Adipocyte (in vitro differentiated cells): ENCODE measurements around the gene PARVB.

ENCODE experiments used
- DNase-seq: peaks from one replicate; pipeline ENCODE4 v3.0.0-alpha.2; 2015; ENCODE audit warnings: low read depth
- H3K27me3 ChIP-seq: replicated peaks from 2 replicates; pipeline ENCODE4 v1.7.0; 2013; ENCODE audit warnings: mild to moderate bottlenecking, low read length, moderate library complexity; ENCODE audit not compliant: control insufficient read depth, insufficient read depth
- H3K36me3 ChIP-seq: 2 replicates; pipeline ENCODE4 v1.7.0; 2013; ENCODE audit warnings: low read length, mild to moderate bottlenecking, moderate library complexity; ENCODE audit not compliant: control insufficient read depth, insufficient read depth, severe bottlenecking
- H3K4me1 ChIP-seq: 2 replicates; pipeline ENCODE4 v1.7.0; 2013; ENCODE audit warnings: mild to moderate bottlenecking, low read length, moderate library complexity; ENCODE audit not compliant: control insufficient read depth, insufficient read depth
- H3K4me3 ChIP-seq: 2 replicates; pipeline ENCODE4 v1.7.0; 2013; ENCODE audit warnings: mild to moderate bottlenecking, low read length, moderate library complexity
- H3K9ac ChIP-seq: 2 replicates; pipeline ENCODE4 v1.7.0; 2013; ENCODE audit warnings: mild to moderate bottlenecking, low read length, moderate library complexity
- H3K9me3 ChIP-seq: 2 replicates; pipeline ENCODE4 v1.7.0; 2013; ENCODE audit warnings: mild to moderate bottlenecking, low read length, moderate library complexity; ENCODE audit not compliant: control insufficient read depth

The PARVB gene

DNA sequence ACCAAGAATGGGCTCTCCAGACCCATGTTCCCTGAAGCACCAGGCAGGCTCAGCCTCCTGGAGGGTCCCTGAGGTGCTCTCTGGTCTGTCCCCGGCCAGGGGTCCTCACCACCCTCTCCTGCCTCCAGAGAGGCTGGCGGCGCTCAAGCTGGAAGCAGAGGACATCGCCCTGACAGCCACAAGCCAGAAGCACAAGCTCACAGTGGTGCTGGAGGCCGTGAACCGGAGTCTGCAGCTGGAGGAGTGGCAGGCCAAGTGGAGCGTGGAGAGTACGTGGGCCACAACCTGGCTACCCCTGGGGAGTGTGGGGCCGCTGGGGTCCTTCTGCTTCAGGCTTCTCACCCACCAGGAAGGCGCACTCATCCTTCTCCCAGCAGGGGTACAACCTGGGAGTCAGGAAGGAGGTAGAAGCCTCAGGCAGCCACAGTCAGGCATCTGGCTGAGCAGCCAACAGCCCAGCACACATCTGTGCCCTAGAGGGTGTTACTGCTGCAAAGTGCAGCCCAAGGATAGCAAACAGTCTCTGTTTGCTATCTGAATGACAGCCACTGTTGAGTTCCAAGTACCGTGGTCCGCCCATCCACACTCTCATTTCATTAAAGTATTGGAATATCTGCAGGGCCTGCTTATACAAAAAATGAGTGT is 165.0 kb downstream of the PARVB start:
- Histone ChIP-seq H3K36me3 (no peaks in the 10 kb centered on the region), H3K27me3 (peaks cover 31% of the 10 kb centered on the region), H3K9me3 (no peaks in the 10 kb centered on the region), H3K9ac (no peak overlapping the region), H3K4me3 (no peak overlapping the region), H3K4me1 (peaks cover 5% of the 10 kb centered on the region)
- DNase-seq = no peak

DNA sequence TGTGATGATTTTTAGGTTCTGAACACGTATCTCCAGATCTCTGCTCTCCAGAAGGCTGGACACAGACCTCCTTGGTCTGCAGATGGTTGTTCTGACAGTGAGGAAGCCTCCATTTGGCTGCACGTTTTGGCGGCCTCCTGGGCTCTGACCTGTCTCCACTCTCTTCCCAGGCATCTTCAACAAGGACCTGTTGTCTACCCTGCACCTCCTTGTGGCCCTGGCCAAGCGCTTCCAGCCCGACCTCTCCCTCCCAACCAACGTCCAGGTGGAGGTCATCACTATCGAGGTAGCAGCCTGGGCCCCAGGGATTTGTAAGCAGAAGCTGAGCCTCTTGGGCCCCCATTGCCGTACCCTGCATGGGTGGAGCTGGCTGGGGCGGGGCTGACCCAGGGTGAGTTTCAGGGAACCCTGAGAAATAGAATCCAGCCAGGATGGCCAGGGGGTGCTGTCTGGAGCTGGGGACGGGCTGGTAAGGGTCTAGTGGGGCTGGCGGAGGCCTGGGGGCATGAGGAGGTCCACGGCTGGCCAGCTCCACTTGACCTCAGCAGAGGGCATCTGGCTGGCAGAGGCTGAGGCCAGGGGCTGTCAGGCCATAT is 166.4 kb downstream of the PARVB start:
- Histone ChIP-seq H3K36me3 (no peaks in the 10 kb centered on the region), H3K4me3 (no peak overlapping the region), H3K4me1 (peaks cover 5% of the 10 kb centered on the region), H3K27me3 (peaks cover 43% of the 10 kb centered on the region), H3K9ac (no peak overlapping the region), H3K9me3 (no peaks in the 10 kb centered on the region)
- DNase-seq = no peak

DNA sequence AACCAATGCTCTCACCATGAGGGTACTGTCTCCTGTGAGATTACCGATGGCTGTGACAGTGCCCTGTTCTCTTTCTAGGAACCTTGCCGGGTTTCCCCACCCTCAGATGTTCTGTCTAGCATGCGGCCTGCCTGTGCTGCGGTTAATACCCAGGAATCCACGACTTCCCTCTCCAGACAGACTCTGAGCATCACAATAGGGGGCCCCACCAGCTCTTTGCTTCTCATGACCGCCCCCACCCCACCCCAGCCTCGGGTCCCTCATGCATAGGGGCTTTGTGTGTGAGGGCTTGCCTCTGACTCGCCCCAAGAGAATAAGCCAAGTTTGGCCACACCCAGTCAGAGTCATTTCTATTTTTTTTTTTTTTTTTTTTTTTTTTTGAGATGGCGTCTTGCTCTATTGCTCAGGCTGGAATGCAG is 166.9 kb downstream of the PARVB start:
- H3K9me3 ChIP-seq = no peaks in the 10 kb centered on the region
- no peaks in the 10 kb centered on the region for H3K36me3 ChIP-seq
- peaks cover 49% of the 10 kb centered on the region for H3K27me3 ChIP-seq
- peak; percentile 13 for DNase-seq
- no peak overlapping the region for H3K4me3 ChIP-seq
- H3K9ac ChIP-seq = no peak overlapping the region
- H3K4me1 ChIP-seq = peaks cover 5% of the 10 kb centered on the region

DNA sequence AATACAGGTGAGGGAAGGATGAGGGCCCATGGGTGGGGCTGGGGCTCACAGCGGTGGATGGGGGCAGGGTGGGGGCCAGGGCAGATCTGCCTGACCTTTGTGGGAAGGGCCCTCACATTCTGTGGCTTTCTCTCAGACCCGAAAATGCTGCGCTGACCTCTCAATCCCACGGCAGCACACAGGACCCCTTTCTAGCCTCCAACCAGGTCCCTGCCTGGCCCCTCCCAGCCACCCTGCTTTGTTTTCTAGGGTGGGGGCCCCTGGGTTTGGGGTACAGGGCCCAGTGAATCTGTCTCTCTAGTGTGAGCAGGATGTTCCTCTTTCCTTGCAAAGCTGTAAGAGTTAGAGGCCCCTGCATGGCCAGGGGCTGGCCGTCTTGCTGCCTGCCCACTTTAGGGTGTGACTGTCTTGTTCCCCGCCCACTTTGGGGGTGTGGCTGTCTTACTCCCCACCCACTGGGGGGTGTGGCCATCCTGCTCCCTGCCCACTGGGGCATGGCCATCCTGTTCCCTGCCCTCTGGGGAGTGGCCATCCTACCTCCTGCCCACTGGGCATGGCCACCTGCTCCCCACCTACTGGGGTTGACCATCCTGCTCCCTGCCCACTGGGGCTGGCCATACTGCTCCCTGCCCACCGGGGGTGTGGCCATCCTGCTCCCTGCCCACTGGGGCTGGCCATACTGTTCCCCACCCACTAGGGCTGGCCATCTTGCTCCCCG is 168.2 kb downstream of the PARVB start:
- H3K4me1 ChIP-seq = peaks cover 5% of the 10 kb centered on the region
- H3K27me3 ChIP-seq = peaks cover 53% of the 10 kb centered on the region
- no peak overlapping the region for H3K4me3 ChIP-seq
- no peak for DNase-seq
- H3K9ac ChIP-seq = no peak overlapping the region
- H3K9me3 ChIP-seq = no peaks in the 10 kb centered on the region
- H3K36me3 ChIP-seq = no peaks in the 10 kb centered on the region

DNA sequence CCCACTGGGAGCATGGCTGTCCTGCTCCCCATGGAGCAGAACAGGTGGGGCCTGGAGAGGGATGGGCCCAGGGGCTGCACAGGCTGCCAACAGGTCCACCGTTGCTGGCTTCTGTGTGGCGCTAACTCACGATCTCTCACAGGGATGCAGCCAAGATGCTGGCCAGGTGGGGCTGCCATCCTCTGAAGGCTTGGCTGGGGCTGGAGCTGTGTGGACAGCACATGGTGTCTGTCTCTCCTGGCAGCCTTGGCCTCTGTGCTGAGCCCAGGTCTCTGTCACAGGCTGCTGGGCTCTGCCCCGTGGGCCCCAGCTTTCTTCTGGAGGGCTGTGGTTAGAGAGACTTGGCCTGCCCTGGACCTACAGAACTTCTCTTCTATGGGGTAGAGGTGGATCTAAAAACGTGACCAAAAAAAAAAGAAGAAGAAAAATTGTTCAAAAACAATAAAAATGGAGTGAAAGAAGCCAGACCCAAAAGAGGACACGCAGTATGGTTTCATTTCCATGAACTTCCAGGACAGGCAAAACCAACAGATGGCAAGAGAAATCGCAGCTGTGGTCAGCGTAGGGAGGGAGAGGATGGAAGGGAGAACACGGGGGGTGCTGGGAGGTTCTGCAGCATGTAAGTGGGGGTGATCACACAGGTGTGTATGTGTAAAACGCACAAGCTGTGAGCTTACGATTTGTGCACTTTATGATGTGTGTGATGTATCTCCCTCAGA is 168.9 kb downstream of the PARVB start:
- Histone ChIP-seq H3K4me1 (peaks cover 5% of the 10 kb centered on the region), H3K36me3 (no peaks in the 10 kb centered on the region), H3K4me3 (no peak overlapping the region), H3K27me3 (peaks cover 59% of the 10 kb centered on the region), H3K9me3 (no peaks in the 10 kb centered on the region), H3K9ac (no peak overlapping the region)
- no peak for DNase-seq

DNA sequence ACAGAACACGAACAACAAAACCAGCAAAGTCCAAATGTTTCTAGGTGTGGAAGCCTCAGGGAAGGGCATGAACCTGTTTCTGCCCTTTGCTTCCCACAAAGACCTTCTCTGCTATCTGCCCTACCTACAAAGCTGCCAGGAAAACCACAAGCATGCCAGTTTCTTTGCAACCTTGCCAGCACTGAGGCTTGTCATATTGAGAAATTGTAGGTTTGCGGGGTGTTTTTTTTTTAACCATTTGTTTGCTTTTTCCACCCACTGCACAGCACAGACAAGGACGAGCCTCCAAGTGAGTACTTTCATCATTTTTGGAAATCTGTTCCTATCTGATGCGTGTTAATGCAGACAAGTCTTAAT is 169.4 kb downstream of the PARVB start:
- no peak overlapping the region for H3K9ac ChIP-seq
- peaks cover 5% of the 10 kb centered on the region for H3K4me1 ChIP-seq
- H3K9me3 ChIP-seq = no peaks in the 10 kb centered on the region
- no peak overlapping the region for H3K4me3 ChIP-seq
- H3K36me3 ChIP-seq = no peaks in the 10 kb centered on the region
- no peak for DNase-seq
- H3K27me3 ChIP-seq = peaks cover 60% of the 10 kb centered on the region

DNA sequence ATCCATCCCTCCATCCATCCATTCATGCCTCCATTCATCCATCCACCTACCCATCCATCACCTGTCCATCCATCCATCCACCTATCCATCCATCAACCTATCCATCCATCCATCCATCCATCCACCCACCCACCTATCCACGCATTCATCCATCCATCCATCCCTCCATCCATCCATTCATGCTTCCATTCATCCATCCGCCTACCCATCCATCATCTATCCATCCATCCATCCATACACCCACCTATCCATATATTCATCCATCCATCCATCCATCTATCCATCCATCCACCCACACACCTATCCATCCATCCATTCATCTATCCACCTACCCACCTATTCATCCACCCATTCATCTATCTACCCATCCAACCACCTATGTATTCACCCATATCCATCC is 170.5 kb downstream of the PARVB start:
- Histone ChIP-seq H3K9ac (no peak overlapping the region), H3K27me3 (peaks cover 61% of the 10 kb centered on the region), H3K4me1 (peaks cover 5% of the 10 kb centered on the region), H3K9me3 (no peaks in the 10 kb centered on the region), H3K36me3 (no peaks in the 10 kb centered on the region), H3K4me3 (no peak overlapping the region)
- DNase-seq = no peak

DNA sequence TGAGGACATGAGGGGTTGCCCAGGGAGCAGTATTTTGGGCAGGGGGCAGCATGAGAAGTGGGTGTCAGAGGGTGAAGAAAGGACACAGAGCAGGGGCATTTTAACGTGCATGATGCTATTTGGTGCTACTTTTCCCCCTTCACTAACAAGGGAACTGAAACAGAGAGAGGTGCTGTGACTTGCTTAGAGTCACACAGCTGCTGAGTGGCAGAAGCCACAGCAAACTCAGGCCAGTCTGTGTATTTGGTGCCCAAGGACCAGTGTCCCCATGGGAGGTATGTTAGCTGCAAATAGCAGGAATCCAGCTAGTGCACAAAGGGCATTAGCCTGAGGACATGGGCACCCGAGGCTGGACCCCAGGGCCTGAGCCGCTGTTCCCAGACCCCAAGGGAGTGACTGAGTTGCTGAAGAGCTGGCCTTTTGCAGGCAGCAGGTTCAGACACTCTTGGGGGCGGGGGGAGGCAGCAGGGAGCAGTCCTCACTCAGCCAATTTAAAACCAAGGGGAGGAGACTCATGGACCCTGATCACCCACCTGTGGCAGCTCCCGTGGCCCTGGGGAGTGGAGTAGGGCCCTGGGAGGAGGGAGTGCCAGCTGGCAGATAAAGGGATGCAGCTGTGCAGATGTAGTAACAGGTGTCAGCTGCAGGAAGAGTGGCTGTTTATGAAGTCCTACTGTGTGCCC is 171.2 kb downstream of the PARVB start:
- Histone ChIP-seq H3K27me3 (peaks cover 64% of the 10 kb centered on the region), H3K9me3 (no peaks in the 10 kb centered on the region), H3K4me3 (no peak overlapping the region), H3K9ac (no peak overlapping the region), H3K4me1 (peaks cover 5% of the 10 kb centered on the region), H3K36me3 (no peaks in the 10 kb centered on the region)
- DNase-seq = no peak

DNA sequence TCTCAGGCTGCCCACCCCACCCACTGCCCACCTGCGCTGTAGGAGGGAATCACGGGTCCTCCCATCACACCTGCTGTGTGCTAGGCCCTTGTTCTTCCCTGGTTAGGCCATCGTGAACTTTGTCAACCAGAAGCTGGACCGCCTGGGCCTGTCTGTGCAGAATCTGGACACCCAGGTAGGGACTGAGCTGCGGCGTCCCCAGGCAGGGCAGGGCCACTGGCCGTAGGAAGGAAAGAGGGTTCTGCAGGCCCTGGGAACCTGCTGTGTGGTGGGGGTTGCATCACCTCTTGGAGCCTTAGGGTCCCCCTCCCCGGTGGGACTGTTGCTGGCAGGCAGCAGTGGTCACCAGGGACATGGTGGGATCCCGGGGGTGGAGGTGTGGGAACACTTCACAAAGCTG is 172.1 kb downstream of the PARVB start:
- H3K9me3 ChIP-seq = no peaks in the 10 kb centered on the region
- H3K9ac ChIP-seq = no peak overlapping the region
- no peaks in the 10 kb centered on the region for H3K36me3 ChIP-seq
- no peak overlapping the region for H3K4me3 ChIP-seq
- DNase-seq = no peak
- H3K27me3 ChIP-seq = peaks cover 63% of the 10 kb centered on the region
- peaks cover 10% of the 10 kb centered on the region for H3K4me1 ChIP-seq

DNA sequence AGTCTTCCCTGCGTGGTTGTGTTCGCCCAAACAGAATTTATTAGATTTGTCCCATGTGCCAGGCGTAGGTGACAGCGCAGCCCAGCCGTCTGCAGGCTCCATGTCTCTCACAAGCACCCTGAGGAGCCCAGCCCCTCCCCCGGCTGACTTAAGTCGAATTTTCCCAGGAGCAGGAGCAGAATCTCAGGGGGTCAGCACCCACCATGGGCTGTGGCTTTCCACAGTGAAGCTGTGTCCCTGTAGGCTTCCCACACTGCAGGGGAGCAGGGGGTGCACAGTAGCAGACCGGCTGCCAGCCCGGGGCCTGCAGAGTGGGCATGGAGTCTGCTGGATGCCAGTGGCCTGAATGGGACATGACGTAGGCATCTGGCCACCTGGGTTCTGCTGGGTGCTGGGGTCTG is 172.6 kb downstream of the PARVB start:
- DNase-seq = no peak
- peaks cover 15% of the 10 kb centered on the region for H3K4me1 ChIP-seq
- H3K9ac ChIP-seq = no peak overlapping the region
- peaks cover 63% of the 10 kb centered on the region for H3K27me3 ChIP-seq
- no peak overlapping the region for H3K4me3 ChIP-seq
- no peaks in the 10 kb centered on the region for H3K36me3 ChIP-seq
- no peaks in the 10 kb centered on the region for H3K9me3 ChIP-seq

DNA sequence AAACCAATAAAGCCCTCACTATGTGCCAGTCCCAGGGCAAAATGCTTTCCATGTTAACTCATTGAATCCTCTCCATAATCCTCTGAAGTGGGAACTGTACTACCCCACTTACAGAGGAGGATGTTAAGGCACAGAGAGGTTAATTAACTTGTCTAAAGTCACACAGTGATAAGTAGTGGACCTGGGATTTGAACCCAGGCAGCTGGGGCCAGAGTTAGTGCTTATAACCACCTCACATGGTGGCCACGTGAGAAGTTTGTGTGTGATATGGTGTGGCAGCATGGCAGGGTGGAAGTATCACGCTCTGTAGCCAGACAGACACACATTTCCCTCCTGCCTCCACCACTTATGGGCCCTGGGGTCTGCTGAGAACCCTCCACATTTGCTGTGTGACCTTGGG is 173.2 kb downstream of the PARVB start:
- Histone ChIP-seq H3K9ac (no peak overlapping the region), H3K4me3 (no peak overlapping the region), H3K27me3 (peaks cover 63% of the 10 kb centered on the region), H3K36me3 (no peaks in the 10 kb centered on the region), H3K4me1 (peaks cover 20% of the 10 kb centered on the region), H3K9me3 (no peaks in the 10 kb centered on the region)
- no peak for DNase-seq
